Epithelial cell of proximal tubule (primary cell): ENCODE results near the gene F2. TPM values are rescaled to one million over a fixed set of nuclear protein-coding genes. Genes with fewer than 3 reads are reported as not detected.
"Not testable (repeated sequence)": the region's sequence is repeated elsewhere in the genome, so short reads cannot be mapped to it uniquely, and the experiment has no call there.

Source experiments
- DNase-seq: peaks from one replicate; pipeline ENCODE4 v3.0.0-alpha.2; 2011; ENCODE audit warnings: low read depth
- H3K4me3 ChIP-seq: 2 replicates; pipeline ENCODE4 v1.5.1; 2011; ENCODE audit warnings: low read depth, mild to moderate bottlenecking, low read length
- total RNA-seq: library from RNA; depleted of rRNA; stranded (reverse); fragments of >200 nt; gene quantifications from 2 replicates; pipeline ENCODE4 v1.2.3, GENCODE V29; 2015
- TF ChIP-seq, protein P1 (sequence below): conservative IDR thresholded peaks from 2 replicates; pipeline ENCODE4 v1.5.1; 2012; ENCODE audit warnings: low read depth, mild to moderate bottlenecking, low read length

The F2 gene
- total RNA-seq, 1 donor from 2014 or later: 0.17 TPM

DNA sequence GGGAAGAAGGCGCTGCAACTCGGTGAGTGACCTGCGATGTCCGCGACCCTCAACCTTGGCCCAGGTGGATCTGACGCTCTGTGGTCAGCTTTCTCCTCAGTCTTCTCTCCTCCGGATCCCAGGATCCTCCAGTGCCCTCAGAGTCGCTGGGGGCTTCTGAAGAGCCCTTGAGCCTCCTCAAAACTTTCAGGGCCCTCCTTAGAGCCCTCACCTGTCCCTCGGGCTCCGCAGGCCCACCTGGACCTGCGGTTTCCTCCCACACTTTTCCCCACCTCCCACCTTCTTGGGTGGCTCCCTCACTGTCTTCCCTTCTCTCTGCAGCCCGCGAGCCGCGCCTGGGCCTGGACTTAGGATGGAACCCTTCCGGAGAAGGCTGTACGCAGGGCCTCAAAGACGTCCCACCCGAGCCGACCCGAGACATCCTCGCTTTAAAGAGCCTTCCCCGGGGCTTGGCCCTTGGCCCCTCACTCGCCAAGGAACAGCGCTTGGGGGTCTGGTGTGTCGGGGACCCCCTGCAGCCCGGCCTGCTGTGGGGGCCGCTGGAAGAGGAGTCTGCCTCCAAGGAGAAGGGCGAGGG lies 17.8 kb upstream of the F2 start:
- H3K4me3 ChIP-seq: peak overlapping the region; percentile 100
- DNase-seq: no peak
- TF ChIP-seq, protein P1, sequence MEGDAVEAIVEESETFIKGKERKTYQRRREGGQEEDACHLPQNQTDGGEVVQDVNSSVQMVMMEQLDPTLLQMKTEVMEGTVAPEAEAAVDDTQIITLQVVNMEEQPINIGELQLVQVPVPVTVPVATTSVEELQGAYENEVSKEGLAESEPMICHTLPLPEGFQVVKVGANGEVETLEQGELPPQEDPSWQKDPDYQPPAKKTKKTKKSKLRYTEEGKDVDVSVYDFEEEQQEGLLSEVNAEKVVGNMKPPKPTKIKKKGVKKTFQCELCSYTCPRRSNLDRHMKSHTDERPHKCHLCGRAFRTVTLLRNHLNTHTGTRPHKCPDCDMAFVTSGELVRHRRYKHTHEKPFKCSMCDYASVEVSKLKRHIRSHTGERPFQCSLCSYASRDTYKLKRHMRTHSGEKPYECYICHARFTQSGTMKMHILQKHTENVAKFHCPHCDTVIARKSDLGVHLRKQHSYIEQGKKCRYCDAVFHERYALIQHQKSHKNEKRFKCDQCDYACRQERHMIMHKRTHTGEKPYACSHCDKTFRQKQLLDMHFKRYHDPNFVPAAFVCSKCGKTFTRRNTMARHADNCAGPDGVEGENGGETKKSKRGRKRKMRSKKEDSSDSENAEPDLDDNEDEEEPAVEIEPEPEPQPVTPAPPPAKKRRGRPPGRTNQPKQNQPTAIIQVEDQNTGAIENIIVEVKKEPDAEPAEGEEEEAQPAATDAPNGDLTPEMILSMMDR: no peak

DNA sequence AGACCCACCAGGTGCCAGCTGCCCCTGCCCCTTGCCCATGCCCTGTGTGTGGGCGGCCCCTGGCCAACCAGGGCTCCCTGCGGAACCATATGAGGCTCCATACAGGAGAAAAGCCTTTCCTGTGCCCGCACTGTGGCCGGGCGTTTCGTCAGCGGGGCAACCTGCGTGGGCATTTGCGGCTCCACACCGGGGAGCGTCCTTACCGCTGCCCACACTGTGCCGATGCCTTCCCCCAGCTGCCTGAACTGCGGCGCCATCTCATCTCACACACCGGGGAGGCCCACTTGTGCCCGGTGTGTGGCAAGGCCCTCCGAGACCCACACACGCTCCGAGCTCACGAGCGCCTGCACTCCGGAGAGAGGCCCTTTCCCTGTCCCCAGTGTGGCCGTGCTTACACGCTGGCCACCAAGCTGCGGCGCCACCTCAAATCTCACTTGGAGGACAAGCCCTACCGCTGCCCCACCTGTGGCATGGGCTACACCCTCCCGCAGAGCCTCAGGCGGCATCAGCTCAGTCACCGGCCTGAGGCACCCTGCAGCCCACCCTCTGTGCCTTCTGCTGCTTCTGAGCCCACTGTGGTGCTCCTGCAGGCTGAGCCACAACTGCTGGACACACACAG lies 13.8 kb upstream of the F2 start:
- TF ChIP-seq, protein P1: no peak
- H3K4me3 ChIP-seq: no peak overlapping the region
- no peak for DNase-seq

DNA sequence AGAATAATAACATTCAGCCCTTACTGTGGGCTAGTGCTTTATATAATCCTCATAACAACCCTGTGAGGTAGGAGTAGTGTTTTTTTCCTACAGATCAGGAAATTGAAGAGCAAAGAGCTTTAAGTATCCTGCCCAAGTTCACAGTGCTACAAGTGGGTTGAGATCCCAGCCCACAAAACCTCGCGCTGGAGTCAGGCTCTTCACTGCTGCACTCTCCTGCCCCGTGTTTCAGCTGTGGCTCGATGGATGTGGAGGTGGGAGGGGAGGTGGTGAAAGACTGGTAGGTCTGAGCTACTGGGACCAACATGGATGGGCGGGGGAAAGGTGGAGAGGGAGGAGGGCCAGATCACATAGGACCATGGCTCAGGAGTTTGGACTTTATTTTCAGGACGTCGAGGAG lies 12.1 kb upstream of the F2 start:
- TF ChIP-seq, protein P1: no peak
- no peak overlapping the region for H3K4me3 ChIP-seq
- no peak for DNase-seq

DNA sequence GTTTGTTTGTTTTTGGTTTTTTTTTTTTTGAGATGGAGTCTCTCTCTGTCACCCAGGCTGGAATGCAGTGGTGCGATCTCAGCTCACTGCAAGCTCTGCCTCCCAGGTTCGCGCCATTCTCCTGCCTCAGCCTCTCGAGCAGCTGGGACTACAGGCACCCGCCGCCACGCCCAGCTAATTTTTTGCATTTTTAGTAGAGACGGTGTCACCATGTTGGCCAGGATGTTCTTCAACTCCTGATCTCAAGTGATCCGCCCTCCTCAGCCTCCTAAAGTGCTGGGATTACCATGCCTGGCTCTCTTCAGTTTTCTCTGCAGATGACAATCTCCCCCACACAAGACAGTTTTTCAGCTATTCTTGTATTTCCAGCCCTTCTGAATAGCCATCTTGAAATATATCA lies 9.7 kb upstream of the F2 start:
- not testable (repeated sequence) for DNase-seq, H3K4me3 ChIP-seq

DNA sequence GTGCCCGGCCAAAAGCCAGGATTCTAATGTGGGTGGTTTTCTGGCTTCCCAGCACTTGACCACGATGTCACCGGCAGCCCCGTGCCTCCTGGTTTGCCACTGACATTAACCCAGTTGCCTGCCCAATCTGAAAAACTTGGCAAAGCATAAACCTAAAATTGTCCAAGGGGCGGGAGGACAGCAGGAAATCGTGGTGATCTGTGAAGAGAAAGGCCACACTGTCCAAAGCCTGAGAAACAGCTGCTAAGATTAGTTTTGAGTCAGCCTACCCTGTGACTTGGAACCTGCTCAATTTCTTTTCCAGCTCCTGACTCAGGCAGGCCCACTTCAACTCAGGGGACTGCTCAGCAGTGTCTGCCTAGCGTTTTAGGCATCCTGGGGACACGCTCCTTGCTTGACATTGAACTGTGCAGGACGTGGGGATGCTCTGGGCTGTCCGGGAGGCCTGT lies 8.2 kb upstream of the F2 start:
- H3K4me3 ChIP-seq: no peak overlapping the region
- DNase-seq: peak; percentile 83
- TF ChIP-seq, protein P1: no peak

DNA sequence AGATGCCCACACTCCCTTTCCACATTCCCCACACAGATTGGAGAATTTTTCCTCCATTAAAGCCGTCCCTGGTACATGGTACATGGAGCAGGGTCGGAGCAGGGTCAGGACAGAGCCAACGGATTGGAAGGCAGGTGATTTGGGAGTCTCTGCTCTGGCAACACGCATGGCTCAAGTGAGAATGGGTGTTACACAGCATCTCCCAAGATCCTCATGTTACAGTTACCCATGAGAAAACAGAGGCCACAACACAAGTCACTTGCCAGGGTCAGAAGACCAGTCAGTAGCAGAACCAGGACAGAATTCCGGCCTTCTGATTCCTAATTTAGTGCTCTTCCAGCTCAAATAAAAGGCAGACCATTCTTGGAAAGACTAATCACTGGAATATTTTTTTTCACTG lies 7.7 kb upstream of the F2 start:
- TF ChIP-seq, protein P1: no peak
- no peak overlapping the region for H3K4me3 ChIP-seq
- DNase-seq: no peak

DNA sequence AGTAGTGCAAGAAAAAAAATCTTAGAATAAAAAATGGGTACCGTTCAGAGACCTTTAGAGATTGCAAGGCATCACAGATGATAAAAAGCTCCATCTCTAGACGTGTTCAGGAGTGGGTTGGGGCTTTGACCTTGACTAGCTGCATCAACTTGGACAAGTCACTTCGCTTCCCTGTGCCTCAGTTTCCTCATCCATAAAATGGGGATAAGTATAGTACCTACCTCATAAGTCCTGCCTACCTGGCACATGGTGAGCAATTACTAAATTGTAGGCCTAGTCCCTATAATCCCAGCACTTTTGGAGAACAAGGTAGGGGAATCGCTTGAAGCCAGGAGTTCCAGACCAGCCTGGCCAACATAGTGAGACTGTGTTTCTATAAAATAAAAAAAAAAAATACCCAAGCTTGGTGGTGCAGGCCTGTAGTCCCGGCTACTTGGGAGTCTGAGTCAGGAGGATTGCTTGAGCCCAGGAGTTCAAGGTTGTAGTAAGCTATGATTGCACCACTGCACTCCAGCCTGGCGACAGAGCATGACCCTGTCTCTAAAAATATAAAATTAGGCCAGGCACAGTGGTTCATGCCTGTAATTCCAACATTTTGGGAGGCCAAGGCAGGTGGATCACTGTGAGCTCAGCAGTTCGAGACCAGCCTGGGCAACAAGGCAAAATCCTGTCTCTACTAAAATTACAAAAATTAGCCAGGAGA lies 6.0 kb upstream of the F2 start:
- DNase-seq: no peak
- TF ChIP-seq, protein P1: no peak
- H3K4me3 ChIP-seq: no peak overlapping the region

DNA sequence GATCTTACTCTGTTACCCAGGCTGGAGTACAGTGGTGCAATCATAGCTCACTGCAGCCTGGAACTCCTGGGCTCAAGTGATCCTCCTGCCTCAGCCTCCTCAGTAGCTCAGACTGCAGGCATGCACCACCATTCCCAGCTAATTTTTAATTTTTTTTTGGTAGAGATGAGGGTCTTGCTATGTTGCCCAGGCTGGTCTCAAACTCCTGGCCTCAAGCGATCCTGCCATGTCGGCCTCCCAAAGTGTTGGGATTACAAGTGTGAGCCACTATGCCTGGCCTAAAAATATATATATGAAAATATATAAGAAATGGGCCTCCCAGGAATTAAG lies 1.2 kb upstream of the F2 start:
- not testable (repeated sequence) for H3K4me3 ChIP-seq, DNase-seq
